A549 (cell line): ENCODE data around the gene PECR. TPM values are rescaled to one million over a fixed set of nuclear protein-coding genes. Genes with fewer than 3 reads are reported as not detected.

Experiments
- ATAC-seq, 2 experiments: fragments of 200-7000 bp in 1 of 2; fragments of >200 bp in 1 of 2; cut with Nextera tagmentation in 1 of 2; cut with Tn5 transposase in 1 of 2; 3 replicates each; pipeline versions ENCODE4 v1.8.0 to v1.9.1; 2018 to 2020; ENCODE audit warnings: mild to moderate bottlenecking in 1 of 2, moderate library complexity in 1 of 2
- CTCF ChIA-PET: fragments of 300-600 bp; sonication (Branson Sonifier 250); formaldehyde crosslinking; extraction: SDS; loops from one replicate; lab custom pipeline; 2021; ENCODE audit warnings: antibody characterized with exemption, inconsistent platforms; lab: Yijun Ruan, JAX
- POLR2A ChIA-PET: fragments of 350-600 bp; formaldehyde crosslinking; extraction: SDS; loops from one replicate; lab custom pipeline; 2021; ENCODE audit warnings: antibody characterized with exemption, inconsistent platforms; lab: Yijun Ruan, JAX
- DNase-seq, 2 experiments: peaks; one replicate each; pipeline versions ENCODE4 v3.0.0 to v3.0.0-alpha.2; 2011 to 2016; ENCODE audit warnings: low read depth in 1 of 2, low spot score in 1 of 2
- FAIRE-seq: peaks from 2 replicates; lab custom pipeline; 2011; peaks lifted over from hg19 to GRCh38; lab: Jason Lieb, UNC
- H3K27ac ChIP-seq, 2 experiments: fragments of >200 bp; sonication (Bioruptor Twin); formaldehyde crosslinking; 3 replicates each; pipeline ENCODE4 v1.5.1; 2016 to 2017
- H3K4me1 ChIP-seq: fragments of >200 bp; sonication (Bioruptor Twin); formaldehyde crosslinking; 3 replicates; pipeline ENCODE4 v1.6.1; 2016
- H3K4me2 ChIP-seq: fragments of >200 bp; sonication (Bioruptor Twin); formaldehyde crosslinking; 3 replicates; pipeline ENCODE4 v1.6.1; 2016
- H3K4me3 ChIP-seq: fragments of >200 bp; sonication (Bioruptor Twin); formaldehyde crosslinking; 3 replicates; pipeline ENCODE4 v1.5.1; 2016
- H3K9me3 ChIP-seq: fragments of >200 bp; sonication (Bioruptor Twin); formaldehyde crosslinking; 3 replicates; pipeline ENCODE4 v1.6.1; 2016
- ATOH8 ChIP-seq: fragments of 250-450 bp; sonication (Bioruptor Pico); IDR thresholded peaks from 2 replicates; pipeline ENCODE4 v1.5.0; 2020; ENCODE audit warnings: low read depth, mild to moderate bottlenecking, moderate library complexity
- CBX2 ChIP-seq: fragments of 200-600 bp; sonication (generic); IDR thresholded peaks from 2 replicates; pipeline ENCODE4 v1.6.1; 2016; ENCODE audit warnings: low read depth, mild to moderate bottlenecking, borderline replicate concordance
- CBX8 ChIP-seq: fragments of 200-600 bp; sonication (generic); IDR thresholded peaks from 2 replicates; pipeline ENCODE4 v1.6.1; 2016
- E2F6 ChIP-seq: IDR thresholded peaks from 2 replicates; pipeline ENCODE4 v1.6.1; 2012; ENCODE audit warnings: low read depth, borderline replicate concordance
- EHMT2 ChIP-seq: fragments of 200-600 bp; sonication (generic); IDR thresholded peaks from 2 replicates; pipeline ENCODE4 v1.6.1; 2016; ENCODE audit warnings: antibody characterized with exemption, low read depth, mild to moderate bottlenecking, moderate library complexity
- ESRRA ChIP-seq: fragments of 150-350 bp; IDR thresholded peaks from 2 replicates; pipeline ENCODE4 v1.6.1; 2014; ENCODE audit warnings: mild to moderate bottlenecking, low read length, borderline replicate concordance
- FOSB ChIP-seq: fragments of 250-450 bp; sonication (Bioruptor Pico); IDR thresholded peaks from 2 replicates; pipeline ENCODE4 v1.5.0; 2020; ENCODE audit warnings: mild to moderate bottlenecking, moderate library complexity
- FOXS1 ChIP-seq: fragments of 250-450 bp; sonication (Bioruptor Pico); IDR thresholded peaks from 2 replicates; pipeline ENCODE4 v1.5.0; 2020; ENCODE audit warnings: mild to moderate bottlenecking, moderate library complexity
- HDAC2 ChIP-seq: fragments of 200-600 bp; sonication (generic); IDR thresholded peaks from 2 replicates; pipeline ENCODE4 v1.6.1; 2016
- HOXB5 ChIP-seq: fragments of 250-450 bp; sonication (Bioruptor Pico); IDR thresholded peaks from 2 replicates; pipeline ENCODE4 v1.5.0; 2020; ENCODE audit warnings: mild to moderate bottlenecking, moderate library complexity
- JUN ChIP-seq, 2 experiments: fragments of >200 bp; sonication (Bioruptor Twin); formaldehyde crosslinking; IDR thresholded peaks; 2 replicates in 1 of 2; 3 replicates in 1 of 2; pipeline ENCODE4 v1.6.1; 2016 to 2017
- MAFK ChIP-seq: fragments of 450-650 bp; IDR thresholded peaks from 2 replicates; pipeline ENCODE4 v1.6.1; 2014; ENCODE audit not compliant: partially characterized antibody
- NFE2L2 ChIP-seq: fragments of 150-350 bp; conservative IDR thresholded peaks from 2 replicates; pipeline ENCODE4 v1.6.1; 2014; ENCODE audit warnings: low read length
- PBX3 ChIP-seq: IDR thresholded peaks from 2 replicates; pipeline ENCODE4 v1.6.1; 2012
- POLR2A ChIP-seq: IDR thresholded peaks from 2 replicates; pipeline ENCODE4 v1.6.1; 2012; ENCODE audit warnings: mild to moderate bottlenecking, low read length
- RAD21 ChIP-seq, 2 experiments: fragments of >200 bp in 1 of 2; sonication (Bioruptor Twin) in 1 of 2; formaldehyde crosslinking in 1 of 2; IDR thresholded peaks in 1 of 2; conservative IDR thresholded peaks in 1 of 2; 2 replicates in 1 of 2; 3 replicates in 1 of 2; pipeline ENCODE4 v1.6.1; 2012 to 2018; ENCODE audit warnings: inconsistent platforms in 1 of 2
- RARB ChIP-seq: fragments of 250-450 bp; sonication (Bioruptor Pico); IDR thresholded peaks from 2 replicates; pipeline ENCODE4 v1.8.0; 2021; ENCODE audit warnings: mild to moderate bottlenecking, moderate library complexity
- RCOR1 ChIP-seq: fragments of 150-350 bp; IDR thresholded peaks from 2 replicates; pipeline ENCODE4 v1.6.1; 2014; ENCODE audit warnings: antibody characterized with exemption, low read length, low read depth
- REST ChIP-seq: fragments of 200-600 bp; sonication (generic); IDR thresholded peaks from 2 replicates; pipeline ENCODE4 v1.6.1; 2016; ENCODE audit warnings: antibody characterized with exemption, mild to moderate bottlenecking, moderate library complexity
- RNF2 ChIP-seq: fragments of 200-600 bp; sonication (generic); IDR thresholded peaks from 2 replicates; pipeline ENCODE4 v1.6.1; 2016; ENCODE audit warnings: low read depth, mild to moderate bottlenecking, antibody characterized with exemption, moderate library complexity, borderline replicate concordance
- TFCP2L1 ChIP-seq: fragments of 250-450 bp; sonication (Bioruptor Pico); IDR thresholded peaks from 2 replicates; pipeline ENCODE4 v1.5.0; 2021; ENCODE audit warnings: mild to moderate bottlenecking
- TP53 ChIP-seq: fragments of 250-450 bp; sonication (Bioruptor Pico); IDR thresholded peaks from 2 replicates; pipeline ENCODE4 v1.5.0; 2021; ENCODE audit warnings: mild to moderate bottlenecking, moderate library complexity
- USF2 ChIP-seq: fragments of 450-650 bp; IDR thresholded peaks from 2 replicates; pipeline ENCODE4 v1.6.1; 2014; ENCODE audit warnings: antibody characterized with exemption
- ZC3H11A ChIP-seq: fragments of 450-650 bp; IDR thresholded peaks from 2 replicates; pipeline ENCODE4 v1.6.1; 2014; ENCODE audit warnings: antibody characterized with exemption, mild to moderate bottlenecking
- ZNF302 ChIP-seq: fragments of 250-450 bp; sonication (Bioruptor Pico); IDR thresholded peaks from 2 replicates; pipeline ENCODE4 v1.9.0; 2021; ENCODE audit warnings: inconsistent platforms, mild to moderate bottlenecking, moderate library complexity
- ZSCAN20 ChIP-seq: fragments of 250-450 bp; sonication (Bioruptor Pico); IDR thresholded peaks from 2 replicates; pipeline ENCODE4 v1.8.0; 2022; ENCODE audit warnings: mild to moderate bottlenecking, moderate library complexity
- WGBS: methylation state at CpG from one replicate; pipeline ENCODE4 v1.1.6; 2017; ENCODE audit errors: missing lambda C conversion rate; 5-methylcytosine and 5-hydroxymethylcytosine counted together
- polyA plus RNA-seq, 4 experiments: library from polyadenylated mRNA; depleted of rRNA in 3 of 4; stranded (reverse); fragments of >200 nt; fragmentation: RNase III in 1 of 4; extraction: RNeasy Plus Mini Kit Qiagen cat#74134 plus additional on column Dnase treatment in 1 of 4; gene quantifications; 2 replicates in 3 of 4; 3 replicates in 1 of 4; pipeline ENCODE4 v1.2.3, GENCODE V29; 2011 to 2017
- TF ChIP-seq, protein P1 (sequence below): fragments of 150-350 bp; IDR thresholded peaks from 2 replicates; pipeline ENCODE4 v1.6.1; 2014; ENCODE audit warnings: low read depth, mild to moderate bottlenecking, low read length

The PECR gene
- polyA plus RNA-seq, 2 of the 4 experiments (the other 2 are of a cell fraction), result 16.8 to 39.9 TPM

DNA sequence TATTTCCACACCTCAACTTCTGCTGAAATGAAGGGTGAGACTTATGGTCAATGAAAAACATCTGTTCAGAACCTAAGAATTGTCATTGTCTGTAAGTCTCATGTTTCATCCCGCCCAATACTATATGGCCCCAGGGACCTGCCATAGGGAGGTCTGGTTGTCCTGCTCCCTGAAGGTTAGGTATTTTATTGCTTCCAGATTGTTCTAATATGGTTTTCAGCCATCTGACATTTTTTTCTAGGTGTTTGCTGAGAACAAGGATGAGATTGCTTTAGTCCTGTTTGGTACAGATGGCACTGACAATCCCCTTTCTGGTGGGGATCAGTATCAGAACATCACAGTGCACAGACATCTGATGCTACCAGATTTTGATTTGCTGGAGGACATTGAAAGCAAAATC is 34.8 kb upstream of the PECR start:
- Histone ChIP-seq H3K4me3 (no peak overlapping the region), H3K27ac (no peak overlapping the region), H3K4me2 (no peak overlapping the region), H3K9me3 (no peaks in the 10 kb centered on the region), H3K4me1 (peaks cover 18% of the 10 kb centered on the region; the same call in 2 of the 3 replicates)
- 92% methylated on average over 1 of the region's 1 CpG for WGBS
- ChIA-PET CTCF (no interaction called here), POLR2A (no interaction called here)
- TF ChIP-seq CBX8, result no peak
- no peak for TF ChIP-seq POLR2A
- no peak for TF ChIP-seq EHMT2
- TF ChIP-seq REST, result no peak
- TF ChIP-seq RNF2, result no peak
- TF ChIP-seq ZC3H11A, result no peak
- no peak for TF ChIP-seq HOXB5 (CRISPR knock-in tag)
- TF ChIP-seq ZSCAN20, result no peak
- no peak for TF ChIP-seq USF2
- no peak for TF ChIP-seq CBX2
- TF ChIP-seq RCOR1, result no peak
- no peak for TF ChIP-seq MAFK
- TF ChIP-seq ESRRA, result no peak
- TF ChIP-seq FOXS1, result no peak
- TF ChIP-seq HDAC2, result no peak
- no peak for TF ChIP-seq PBX3
- no peak for TF ChIP-seq TP53 (CRISPR knock-in tag)
- TF ChIP-seq ATOH8, result no peak
- no peak for TF ChIP-seq NFE2L2
- no peak for TF ChIP-seq JUN (IDR thresholded peaks at IDR 0.05)
- ATAC-seq, result no peak
- no peak for FAIRE-seq
- no peak for DNase-seq

GRCh38 chr2:216114714-216115531 is 33.3 kb upstream of the PECR start:
- peak overlapping the region; percentile 58 for H3K4me3 ChIP-seq
- DNase-seq, result peak; percentile 93 to 99
- peaks cover 30% of the 10 kb centered on the region for H3K4me1 ChIP-seq
- H3K4me2 ChIP-seq, result peak overlapping the region; percentile 90
- ATAC-seq, result peak; percentile 86 to 93
- ChIA-PET POLR2A (interaction anchor here (0.9 to 1.0 kb wide), 2 partner anchors 33 to 384 kb away, joined by 4 to 5 read pairs; partner anchors contain the start of genes PECR, RPL37A and TMEM169), CTCF (interaction anchor here (0.6 to 1.6 kb wide), 4 partner anchors 13 to 34 kb away, joined by 3 to 7 read pairs (median 4); no protein-coding TSS in a partner anchor)
- H3K27ac ChIP-seq, result peak overlapping the region; percentile 89
- WGBS, result 5% methylated on average over 29 of the region's 29 CpGs
- no peak for FAIRE-seq
- no peaks in the 10 kb centered on the region for H3K9me3 ChIP-seq
- TF ChIP-seq JUN (IDR thresholded peaks at IDR 0.05) (peak in 1 of 2 experiments; percentile 70; a peak in 1 of 5 replicates), RARB (CRISPR knock-in tag) (peak; percentile 70), ESRRA (no peak), E2F6 (no peak), CBX8 (no peak), RAD21 (conservative IDR thresholded peaks at IDR 0.05 in 1 of 2, IDR thresholded peaks at IDR 0.05 in 1 of 2) (no peak), ZSCAN20 (no peak), FOSB (CRISPR knock-in tag) (peak; percentile 56; the same call in 1 of the 2 replicates), TFCP2L1 (CRISPR knock-in tag) (peak; percentile 65; the same call in 1 of the 2 replicates), ZNF302 (CRISPR knock-in tag) (no peak)
- TF ChIP-seq, protein P1, sequence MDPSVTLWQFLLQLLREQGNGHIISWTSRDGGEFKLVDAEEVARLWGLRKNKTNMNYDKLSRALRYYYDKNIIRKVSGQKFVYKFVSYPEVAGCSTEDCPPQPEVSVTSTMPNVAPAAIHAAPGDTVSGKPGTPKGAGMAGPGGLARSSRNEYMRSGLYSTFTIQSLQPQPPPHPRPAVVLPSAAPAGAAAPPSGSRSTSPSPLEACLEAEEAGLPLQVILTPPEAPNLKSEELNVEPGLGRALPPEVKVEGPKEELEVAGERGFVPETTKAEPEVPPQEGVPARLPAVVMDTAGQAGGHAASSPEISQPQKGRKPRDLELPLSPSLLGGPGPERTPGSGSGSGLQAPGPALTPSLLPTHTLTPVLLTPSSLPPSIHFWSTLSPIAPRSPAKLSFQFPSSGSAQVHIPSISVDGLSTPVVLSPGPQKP, result no peak
